Stimulated activated CD8-positive, alpha-beta memory T cell treated with anti-CD3 and anti-CD28 coated beads, Interleukin-2, amount 100 ng/mL, for 1 hour (primary cell): ENCODE measurements around the gene NEK2.
"Not testable (repeated sequence)": the region's sequence is repeated elsewhere in the genome, so short reads cannot be mapped to it uniquely, and the experiment has no call there.

Experiments
- DNase-seq, 2 donors: peaks; one replicate each; pipeline ENCODE4 v3.0.0-alpha.2; 2020; ENCODE audit warnings: low read depth in 2 of 2

Gene NEK2

DNA sequence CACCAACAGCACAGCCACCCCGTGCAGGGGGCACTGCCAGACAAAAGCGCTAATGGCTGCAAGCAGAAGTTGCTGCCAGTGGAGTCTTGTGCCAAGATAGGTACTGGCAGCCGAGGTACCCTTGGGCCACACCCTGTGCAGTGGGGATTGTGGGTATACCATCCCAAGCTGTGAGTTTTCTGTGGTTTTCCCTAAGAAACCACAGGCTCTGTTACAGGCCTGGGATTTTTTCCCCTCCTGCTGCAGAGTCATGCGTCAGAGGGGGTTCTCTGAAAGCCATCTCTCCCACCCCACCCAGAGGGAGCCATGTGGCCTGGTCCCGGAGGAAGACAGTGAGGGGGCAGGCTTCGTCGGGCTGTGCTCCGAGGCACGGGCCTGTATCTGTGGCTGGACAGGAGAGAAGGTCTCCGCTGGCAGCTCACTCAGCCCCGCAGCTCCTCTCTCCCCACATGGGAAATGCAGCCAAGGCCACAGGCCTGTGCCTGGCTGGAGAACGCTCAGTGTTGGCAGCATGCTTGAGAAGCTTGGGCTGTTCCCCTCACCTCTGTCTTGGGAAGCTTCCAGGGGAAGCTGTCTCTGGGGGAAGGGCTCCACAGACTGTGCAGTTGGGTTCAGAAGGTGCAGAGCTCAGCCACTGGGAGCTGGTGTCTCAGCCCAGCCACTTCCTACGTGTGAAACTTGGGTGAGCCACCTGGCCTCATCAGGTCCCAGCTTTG is 42.5 kb downstream of the NEK2 start:
- DNase-seq, result no peak

DNA sequence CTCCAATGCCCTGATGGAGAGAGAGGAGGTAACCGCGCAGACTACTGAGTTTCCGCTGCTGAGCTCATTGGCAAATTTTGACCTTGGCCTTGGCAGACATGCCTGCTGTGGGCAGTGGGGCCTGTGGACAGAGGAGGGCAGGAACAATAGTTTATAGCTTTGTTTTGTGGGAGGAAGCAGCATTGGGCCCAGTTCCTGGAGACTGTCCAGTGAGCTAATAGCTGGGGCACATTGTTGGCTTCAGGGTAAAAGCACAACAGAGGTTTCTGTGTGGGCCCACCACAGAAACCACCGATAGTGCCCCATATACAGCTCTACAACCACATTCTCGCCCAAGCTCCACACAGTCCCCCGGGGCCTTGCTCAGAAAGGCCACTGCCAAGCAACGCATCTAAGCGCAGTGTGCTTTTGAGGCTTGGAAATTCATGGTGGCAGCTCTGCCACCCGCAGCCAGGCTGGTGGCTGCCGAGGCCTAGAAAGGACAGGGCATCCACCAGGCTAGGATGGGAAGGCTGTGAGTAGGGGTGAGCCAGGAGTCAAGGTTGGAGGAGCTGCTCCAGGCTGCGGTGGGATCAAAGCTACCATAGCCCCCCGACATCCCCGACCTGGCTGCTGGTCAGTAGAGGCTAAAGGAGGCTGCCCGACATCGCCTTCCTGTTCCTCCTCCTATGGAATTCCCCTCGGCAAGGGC is 43.2 kb downstream of the NEK2 start:
- no peak for DNase-seq

DNA sequence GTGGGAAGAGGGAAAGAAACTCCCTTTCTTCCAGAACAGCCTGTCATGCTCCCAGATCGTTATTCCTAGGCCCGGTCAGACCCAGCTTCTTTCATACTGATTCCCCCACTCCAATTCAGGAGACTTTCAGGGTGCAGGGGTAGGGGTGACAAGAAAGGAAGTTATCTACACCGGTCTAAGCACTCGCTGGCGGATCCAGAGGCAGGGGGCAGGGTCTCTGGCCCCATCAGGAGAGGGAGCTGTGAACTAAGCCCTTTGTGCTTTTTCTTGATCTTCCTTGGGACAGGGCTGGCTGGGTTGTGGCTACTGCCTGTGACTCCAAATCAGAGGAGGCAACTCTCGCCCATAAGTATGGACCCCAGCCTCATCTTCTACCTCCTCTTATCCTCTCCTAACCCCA is 44.3 kb downstream of the NEK2 start:
- no peak for DNase-seq

DNA sequence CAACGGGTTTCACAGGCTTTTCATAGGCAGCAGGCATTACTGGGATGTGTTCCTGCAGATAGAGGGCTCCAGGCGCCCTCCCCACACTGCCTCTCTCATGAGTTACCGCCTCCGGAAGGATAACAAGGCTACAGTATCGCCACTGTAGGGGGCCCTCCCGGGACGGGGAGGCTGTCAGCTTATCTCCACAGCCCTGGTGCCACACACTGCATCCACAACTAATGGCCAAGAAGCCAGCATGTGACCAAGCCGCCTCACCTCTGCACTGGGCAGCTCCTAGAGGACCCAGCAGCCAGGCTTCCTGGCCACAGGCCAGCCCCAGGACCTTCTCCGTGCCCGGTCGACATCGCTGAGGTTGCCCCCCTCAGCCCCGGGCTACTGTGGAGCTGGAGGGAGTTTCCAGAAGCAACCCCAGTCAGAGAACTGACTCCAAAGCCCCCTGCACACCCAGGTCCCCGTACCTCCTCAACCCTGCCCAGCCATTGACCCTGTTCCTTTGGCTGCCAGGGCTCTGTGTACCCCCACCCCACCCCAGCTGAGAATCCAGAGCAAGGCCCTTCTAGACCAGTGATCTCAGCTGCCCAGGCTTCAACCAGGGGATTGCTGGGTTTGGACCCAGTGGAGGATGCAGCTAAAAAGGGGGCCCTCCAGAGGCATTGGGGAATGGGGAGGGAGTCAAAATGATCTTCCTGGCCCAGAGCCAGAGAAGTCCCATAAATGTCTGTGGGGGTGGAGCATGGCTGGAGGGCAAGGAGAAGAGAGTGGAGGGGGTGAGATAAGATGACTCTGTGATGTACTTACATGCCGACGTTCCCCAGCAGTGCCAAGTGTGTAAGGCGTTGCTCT is 45.0 kb downstream of the NEK2 start:
- DNase-seq, result no peak

DNA sequence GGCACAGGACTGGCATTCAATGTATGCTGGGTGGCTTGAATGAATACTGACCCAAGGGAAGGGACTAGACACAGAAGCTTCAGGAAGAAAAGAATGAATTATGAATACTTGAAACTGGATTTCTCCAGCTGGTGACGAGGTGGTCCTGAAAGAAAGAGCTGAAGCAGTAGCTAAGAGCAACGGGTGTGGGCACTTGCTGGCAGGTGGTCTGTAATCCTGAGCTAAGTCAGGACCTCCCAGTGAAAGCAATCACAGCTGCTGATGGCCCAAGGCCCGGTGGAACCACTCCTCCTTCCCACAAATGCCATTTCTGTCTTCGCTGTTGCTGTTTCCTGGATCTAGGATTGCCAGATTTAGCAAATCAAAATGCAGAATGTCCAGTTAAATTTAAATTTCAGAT is 47.0 kb downstream of the NEK2 start:
- DNase-seq, result no peak

DNA sequence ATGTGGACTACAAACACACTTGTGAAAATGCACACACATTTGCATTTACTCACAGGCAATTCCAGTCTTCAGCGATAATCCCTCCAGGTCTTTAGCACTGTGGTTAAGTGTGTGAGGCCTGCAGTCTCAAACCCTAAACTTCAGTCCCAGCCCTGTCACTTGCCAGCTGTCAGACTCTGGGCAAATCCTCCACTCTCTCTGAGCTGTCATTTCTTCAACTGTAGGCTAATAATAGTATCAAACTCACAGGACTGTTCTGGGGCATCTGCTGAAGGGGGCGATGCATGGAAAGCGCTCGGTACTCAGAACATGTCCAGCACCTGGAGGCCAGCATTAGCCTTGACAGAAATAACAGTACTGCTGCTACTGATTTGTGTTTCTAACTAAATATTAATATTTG is 48.2 kb downstream of the NEK2 start:
- no peak for DNase-seq

DNA sequence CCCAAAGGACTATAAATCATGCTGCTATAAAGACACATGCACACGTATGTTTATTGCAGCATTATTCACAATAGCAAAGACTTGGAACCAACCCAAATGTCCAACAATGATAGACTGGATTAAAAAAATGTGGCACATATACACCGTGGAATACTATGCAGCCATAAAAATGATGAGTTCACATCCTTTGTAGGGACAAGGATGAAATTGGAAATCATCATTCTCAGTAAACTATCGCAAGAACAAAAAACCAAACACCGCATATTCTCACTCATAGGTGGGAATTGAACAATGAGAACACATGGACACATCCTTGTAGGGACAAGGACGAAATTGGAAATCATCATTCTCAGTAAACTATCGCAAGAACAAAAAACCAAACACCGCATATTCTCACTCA is 49.6 kb downstream of the NEK2 start:
- not testable (repeated sequence) for DNase-seq

DNA sequence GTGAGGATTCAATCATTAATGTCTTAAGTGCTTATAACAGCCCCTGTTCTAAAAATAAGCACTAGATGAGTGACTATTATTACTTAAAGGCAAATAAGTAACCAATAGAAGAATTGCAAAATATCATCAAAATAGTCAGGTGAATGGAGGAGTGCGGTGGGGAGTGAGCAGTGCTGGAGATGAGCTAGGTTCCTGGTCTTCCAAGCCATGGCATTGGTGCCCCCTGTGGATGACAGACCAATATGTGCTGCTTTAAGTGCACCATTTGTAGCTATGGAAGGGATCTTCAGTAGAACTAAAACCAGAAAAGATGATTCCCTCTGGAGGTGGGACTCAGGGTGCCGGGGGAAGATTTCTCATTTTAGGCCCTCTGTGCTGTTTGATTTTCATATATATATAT is 50.4 kb downstream of the NEK2 start:
- no peak for DNase-seq

DNA sequence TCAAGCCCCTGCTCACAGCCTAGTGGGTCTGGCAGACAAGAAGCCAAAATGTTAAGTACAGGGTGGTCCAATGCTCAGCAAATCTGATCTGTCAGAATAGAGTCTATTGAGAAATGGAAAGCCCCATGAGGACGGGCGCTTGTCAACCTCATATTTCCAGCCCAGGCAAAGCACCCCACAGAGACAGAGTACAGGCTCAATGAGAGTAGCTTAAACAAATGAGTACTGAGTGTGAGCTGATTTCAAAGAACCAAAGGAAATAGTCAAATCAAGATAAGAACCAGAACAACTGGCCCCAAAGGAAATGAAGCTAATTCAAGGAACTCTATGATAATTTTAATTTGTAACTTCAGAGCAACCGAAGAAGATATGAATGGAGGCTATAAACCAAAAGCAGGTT is 51.9 kb downstream of the NEK2 start:
- DNase-seq, result no peak

DNA sequence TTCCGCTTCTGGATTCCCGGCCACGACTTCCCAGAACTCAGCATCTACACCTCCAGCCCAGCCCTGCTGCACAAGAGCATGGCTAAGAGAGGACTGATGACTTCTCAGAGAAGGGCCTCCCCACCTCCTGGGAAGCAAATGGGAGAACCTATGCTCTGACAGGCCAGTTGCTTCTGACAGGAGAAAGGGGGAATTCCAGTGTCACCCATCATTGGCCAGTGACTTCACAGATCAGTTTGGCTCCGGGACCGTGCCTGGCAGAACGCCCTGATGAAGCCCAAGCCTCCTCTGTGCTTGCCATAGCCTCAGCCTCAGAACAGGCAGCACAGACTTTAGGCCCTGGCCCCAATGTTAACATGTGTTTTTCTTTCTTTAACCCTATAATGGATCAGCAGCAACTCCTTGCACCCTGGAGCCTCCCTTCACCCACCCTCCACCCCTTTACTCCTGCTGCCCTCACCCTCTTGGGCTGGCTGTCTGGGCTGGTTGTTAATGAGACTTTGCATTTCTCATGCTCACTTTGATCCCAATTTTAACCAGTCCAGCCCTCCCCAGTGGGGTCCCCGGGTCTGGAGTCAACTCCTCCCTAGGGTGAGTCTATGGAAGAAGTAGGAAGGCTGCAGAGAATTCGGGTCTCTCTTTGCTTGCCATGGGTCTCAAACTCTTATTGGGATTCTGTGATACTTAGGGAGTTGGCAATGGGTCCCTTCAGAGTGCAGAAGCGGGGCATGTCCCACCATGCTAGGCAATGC is 53.8 kb downstream of the NEK2 start:
- DNase-seq, result no peak

DNA sequence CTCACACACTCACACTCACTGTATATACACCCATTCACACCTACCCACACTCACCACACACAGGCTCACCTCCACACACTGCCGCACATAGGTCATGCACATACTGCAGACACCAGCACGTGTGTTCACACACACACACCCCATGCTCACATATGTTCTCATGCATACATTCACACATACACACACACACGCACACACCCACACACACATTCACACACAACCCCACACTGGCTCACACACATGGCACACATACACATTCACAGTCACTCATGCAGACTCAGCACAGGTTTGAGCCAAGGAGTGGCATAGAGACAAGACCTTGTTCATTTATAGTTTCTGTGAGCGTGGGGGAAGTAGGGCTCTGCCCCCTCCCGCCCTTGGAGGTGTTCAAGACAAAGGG is 55.3 kb downstream of the NEK2 start:
- no peak for DNase-seq

DNA sequence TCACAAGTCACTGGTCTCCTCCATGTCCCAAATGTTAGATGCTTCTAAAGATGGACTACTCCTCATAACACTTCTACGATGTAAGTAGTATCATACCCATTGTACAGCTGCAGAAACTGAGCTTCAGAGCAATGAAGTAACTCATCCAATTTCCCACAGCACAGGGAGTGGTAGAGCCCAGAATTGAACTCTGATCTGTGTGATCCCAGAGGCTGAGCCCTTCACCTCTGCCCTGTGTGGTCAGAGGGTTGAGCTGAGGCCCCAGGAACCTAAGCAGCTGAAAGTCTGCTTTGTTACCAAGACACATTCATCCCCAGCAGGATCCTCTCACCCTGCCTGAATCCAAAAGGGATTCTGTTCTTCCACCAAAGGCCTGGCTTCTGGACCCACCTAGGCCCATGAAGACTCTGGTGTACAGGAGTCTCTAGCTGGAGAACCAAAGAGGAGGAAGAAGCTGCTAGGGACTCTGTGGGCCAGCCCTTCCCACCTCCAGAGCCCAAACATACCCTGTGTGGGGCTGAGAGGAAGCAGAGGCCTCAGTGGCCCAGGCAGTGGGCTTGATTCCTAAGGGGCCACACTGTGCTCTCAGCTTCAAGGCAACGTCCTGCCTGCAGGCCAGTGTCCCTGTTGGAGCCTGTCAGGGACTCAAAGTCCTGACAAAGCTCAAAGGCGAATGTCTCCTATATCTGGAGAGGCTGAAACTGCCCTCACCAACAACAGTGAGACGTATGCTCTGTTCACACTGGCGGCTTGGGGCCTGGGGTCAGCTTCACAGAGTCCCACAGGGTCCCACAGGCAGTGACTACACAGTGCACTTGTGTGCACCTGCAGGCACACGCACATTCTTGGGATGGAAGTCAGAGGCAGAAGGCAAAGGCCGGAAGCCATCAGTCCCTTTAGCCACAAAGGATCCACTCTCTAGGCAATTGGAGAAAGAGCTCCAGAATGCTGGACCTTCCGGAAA is 56.1 kb downstream of the NEK2 start:
- DNase-seq, result no peak

DNA sequence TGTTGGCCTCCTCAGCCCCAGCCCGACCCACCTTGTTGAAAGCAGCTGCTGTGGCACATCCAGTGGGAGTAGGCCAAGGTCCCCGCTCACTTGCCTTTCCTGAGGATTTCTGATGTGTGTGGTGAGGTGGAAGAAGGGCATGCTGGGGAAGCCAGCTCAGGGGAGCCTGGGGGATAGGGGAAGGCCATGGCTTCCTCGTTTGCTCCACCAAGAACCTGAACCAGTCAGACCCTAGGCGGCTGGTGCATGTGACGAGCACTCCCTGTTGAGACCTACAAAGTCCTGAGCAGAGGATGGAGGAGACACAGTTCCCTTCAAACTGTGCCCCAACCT is 58.5 kb downstream of the NEK2 start:
- no peak for DNase-seq

DNA sequence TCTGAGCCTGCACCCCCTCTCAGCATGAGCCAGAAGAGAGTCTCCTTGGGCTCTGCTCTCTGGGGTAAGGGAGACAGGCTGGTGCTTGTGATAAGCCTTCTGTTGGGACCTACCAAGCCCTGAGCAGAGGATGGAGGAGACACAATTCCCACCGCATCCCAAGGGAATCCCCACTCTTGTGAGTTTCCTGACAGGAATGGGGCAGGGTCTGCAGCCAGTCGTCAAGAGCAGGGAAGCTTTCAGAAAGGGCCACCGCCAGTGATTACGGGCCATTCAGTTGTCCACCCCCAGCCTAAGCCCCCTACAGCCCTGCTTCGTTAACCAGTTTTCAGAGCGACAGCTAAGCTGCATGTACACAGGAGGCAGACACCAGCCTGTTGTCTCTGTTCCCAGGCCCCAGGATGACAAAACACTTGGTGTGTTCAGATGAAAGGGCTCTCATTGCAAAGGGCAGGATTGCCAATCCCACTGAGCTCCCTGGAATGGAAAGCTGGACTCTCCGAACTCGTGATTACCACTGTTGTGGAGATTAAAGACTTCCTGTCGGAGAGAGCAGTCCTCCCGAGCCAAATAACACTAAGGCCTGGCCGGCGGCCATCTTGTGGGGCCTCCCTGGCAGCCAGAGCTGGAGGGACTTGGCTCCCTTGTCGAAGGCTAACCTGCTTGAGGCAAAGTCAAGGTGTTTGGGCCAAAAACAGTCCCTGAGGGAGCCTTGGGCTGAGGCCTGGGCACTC is 59.0 kb downstream of the NEK2 start:
- no peak for DNase-seq

DNA sequence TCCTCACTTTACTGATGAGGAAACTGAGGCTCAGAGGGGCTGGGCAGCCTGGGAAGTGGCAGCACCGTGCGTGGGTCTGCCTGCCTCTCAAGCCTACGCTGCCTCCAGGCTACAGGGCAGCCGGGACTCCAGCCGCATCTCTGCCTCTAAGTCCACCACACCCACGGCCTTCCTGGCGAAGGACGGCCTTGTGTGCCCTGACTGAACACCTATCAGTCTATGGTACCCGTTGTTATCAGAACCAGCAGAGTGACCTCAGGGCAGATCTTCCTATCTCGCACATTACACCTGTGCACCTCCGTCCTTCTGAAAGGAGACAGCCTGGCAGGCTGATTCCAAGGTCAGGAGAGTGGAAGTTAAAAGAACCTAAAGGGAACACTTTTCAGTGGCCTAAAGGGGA is 60.8 kb downstream of the NEK2 start:
- no peak for DNase-seq

DNA sequence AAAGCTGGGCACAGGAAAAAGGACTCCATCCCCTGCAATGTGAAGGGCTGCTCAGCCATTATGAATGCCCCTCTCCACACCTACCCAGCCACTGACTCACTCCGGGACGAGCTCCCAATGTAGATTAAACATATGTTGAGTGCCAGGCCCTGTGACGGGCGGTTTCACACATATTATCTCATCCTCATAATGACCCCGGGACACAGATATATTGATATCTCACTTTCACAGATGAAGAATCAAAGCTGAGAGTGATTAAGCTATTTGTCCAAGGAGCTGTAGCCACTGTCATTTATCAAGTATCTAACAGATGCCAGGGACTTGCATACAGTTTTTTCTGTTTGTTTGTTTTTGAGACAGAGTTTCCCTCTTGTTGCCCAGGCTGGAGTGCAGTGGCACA is 61.5 kb downstream of the NEK2 start:
- no peak for DNase-seq

DNA sequence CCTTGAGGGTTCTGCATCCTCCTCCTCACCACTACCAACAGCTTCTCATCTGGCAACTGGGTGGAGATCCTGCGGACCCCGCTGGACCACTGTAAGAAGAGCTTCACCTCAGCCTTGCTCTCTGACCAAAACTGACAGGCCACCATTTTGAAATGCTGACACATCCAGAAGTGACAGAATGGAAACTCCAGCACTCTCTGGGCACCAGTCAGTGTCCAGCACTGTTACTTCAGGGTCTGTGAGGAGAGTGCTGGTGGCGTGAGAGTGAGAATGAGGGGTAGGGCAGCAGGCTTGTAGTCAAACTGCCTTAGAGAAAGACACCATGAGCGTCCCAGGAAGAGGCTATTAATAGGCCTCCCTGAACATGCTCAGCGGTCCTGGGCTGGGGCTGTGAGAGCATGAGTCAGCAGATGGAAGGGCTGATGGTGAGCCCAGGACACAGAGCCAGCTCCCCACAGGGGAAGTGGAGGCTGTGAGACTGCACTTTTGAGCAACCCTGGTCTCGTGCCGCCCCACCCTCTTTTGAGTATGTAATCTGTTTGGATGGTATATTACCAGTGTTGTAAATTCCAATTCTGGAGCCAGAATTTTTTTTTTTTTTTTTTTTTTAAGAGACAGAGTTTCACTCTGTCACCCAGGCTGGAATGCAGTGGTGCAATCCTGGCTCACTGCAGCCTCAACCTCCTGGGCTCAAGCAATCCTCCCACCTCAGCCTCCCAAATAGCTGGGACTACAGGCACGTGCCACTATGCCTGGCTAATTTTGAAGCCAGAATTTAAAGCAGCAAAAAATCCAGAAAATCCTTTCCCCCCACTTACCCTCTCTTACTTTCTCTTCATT is 62.1 kb downstream of the NEK2 start:
- DNase-seq, result no peak

DNA sequence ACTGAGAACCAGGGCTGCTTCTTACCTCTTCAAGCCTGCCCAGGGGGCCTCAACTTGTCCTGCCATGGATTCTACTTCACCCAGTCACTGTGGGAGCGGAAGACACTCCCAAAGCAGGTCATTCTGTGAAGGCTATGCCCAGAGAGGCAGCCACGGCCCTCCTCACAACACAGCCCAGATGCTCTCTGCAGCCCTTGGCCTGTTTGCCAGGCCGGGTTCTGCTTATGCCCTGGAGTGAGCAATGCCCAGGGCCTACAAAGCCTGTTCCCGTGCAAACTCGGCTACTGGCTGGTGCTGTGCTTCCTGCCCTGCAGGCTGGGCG is 62.7 kb downstream of the NEK2 start:
- DNase-seq, result no peak
